AG04450 (cell line): ENCODE results near the gene DMRT2. TPM values are rescaled to one million over a fixed set of nuclear protein-coding genes. Genes with fewer than 3 reads are reported as not detected.

Experiments used
- CTCF ChIA-PET: fragments of 300-600, 350-600 bp; formaldehyde crosslinking; extraction: SDS; loops from one replicate; lab custom pipeline; 2022; ENCODE audit warnings: antibody characterized with exemption, inconsistent platforms; lab: Charles Lee
- POLR2A ChIA-PET: fragments of 350-600 bp; formaldehyde crosslinking; extraction: SDS; loops from one replicate; lab custom pipeline; 2021; ENCODE audit warnings: antibody characterized with exemption, inconsistent platforms; lab: Yijun Ruan, JAX
- DNase-seq: peaks from one replicate; pipeline ENCODE4 v3.0.0-alpha.2; 2011; ENCODE audit warnings: low read depth, low spot score
- H3K27ac ChIP-seq: one replicate; pipeline ENCODE4 v1.5.1; 2012; ENCODE audit warnings: low read depth, low read length, control low read depth
- H3K27me3 ChIP-seq: one replicate; pipeline ENCODE4 v1.6.0; 2012; ENCODE audit warnings: low read length; ENCODE audit not compliant: control insufficient read depth, insufficient read depth
- H3K4me3 ChIP-seq: 2 replicates; pipeline ENCODE4 v1.5.1; 2011; ENCODE audit warnings: mild to moderate bottlenecking, low read depth, low read length, control low read depth
- H3K9me3 ChIP-seq: 2 replicates; pipeline ENCODE4 v1.5.1; 2012; ENCODE audit warnings: low read length; ENCODE audit not compliant: control insufficient read depth, insufficient read depth
- polyA plus RNA-seq: library from polyadenylated mRNA; depleted of rRNA; stranded (reverse); fragments of >200 nt; gene quantifications from 2 replicates; pipeline ENCODE4 v1.2.3, GENCODE V29; 2011
- TF ChIP-seq, protein P1 (sequence below): IDR thresholded peaks from 2 replicates; pipeline ENCODE4 v1.5.1; 2011; ENCODE audit warnings: low read depth, low read length, control low read depth, inconsistent platforms

Gene DMRT2
- polyA plus RNA-seq, 1 experiment: not detected

DNA sequence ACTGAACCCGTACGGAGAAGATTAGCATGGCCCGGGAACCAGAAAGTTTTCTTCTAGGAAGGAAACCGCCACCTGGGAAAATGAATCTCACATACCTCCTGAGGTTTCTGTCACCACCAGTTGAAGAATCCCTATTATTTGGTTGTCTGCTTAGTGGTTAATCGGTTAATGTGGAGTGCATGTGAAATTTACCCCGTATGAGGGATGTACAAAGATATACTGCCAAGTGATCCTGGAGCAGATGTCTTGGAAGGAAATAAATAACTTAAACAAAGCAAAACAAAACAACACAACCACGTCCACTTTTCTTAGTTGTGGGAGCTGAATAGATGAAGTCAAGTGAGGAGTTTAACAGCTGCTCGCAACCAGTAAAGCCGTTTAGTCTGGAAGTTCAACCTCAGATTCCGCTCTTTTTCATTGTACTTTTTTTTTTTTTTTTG, 3.8 kb downstream of the DMRT2 start:
- no peak for DNase-seq
- Histone ChIP-seq H3K9me3 (peaks cover 9% of the 10 kb centered on the region), H3K4me3 (no peak overlapping the region), H3K27me3 (peaks cover 46% of the 10 kb centered on the region), H3K27ac (no peak overlapping the region)
- ChIA-PET CTCF (no interaction called here), POLR2A (no interaction called here)
- TF ChIP-seq, protein P1, sequence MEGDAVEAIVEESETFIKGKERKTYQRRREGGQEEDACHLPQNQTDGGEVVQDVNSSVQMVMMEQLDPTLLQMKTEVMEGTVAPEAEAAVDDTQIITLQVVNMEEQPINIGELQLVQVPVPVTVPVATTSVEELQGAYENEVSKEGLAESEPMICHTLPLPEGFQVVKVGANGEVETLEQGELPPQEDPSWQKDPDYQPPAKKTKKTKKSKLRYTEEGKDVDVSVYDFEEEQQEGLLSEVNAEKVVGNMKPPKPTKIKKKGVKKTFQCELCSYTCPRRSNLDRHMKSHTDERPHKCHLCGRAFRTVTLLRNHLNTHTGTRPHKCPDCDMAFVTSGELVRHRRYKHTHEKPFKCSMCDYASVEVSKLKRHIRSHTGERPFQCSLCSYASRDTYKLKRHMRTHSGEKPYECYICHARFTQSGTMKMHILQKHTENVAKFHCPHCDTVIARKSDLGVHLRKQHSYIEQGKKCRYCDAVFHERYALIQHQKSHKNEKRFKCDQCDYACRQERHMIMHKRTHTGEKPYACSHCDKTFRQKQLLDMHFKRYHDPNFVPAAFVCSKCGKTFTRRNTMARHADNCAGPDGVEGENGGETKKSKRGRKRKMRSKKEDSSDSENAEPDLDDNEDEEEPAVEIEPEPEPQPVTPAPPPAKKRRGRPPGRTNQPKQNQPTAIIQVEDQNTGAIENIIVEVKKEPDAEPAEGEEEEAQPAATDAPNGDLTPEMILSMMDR: no peak

DNA sequence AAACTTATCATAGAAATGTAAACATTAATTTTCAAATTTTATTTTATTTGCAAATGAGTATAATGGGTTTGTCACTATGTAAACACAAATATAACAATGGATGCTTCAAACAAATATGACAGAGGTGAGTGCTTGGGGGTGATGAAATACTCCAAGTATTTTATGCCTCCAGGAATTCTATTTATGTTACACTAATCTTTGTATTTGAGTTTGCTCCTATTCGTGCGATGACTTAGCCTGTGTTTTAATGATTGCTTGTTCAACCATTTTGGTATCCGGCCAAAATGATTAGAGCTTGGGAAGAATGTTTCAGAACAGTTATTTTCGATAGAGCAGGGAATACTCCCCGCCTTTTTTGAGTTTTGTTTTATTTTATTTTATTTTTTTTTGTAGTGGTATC, 5.0 kb downstream of the DMRT2 start:
- Histone ChIP-seq H3K27ac (no peak overlapping the region), H3K27me3 (peaks cover 37% of the 10 kb centered on the region), H3K4me3 (no peak overlapping the region), H3K9me3 (peaks cover 6% of the 10 kb centered on the region)
- ChIA-PET CTCF (no interaction called here), POLR2A (no interaction called here)
- DNase-seq: no peak
- TF ChIP-seq, protein P1: no peak

DNA sequence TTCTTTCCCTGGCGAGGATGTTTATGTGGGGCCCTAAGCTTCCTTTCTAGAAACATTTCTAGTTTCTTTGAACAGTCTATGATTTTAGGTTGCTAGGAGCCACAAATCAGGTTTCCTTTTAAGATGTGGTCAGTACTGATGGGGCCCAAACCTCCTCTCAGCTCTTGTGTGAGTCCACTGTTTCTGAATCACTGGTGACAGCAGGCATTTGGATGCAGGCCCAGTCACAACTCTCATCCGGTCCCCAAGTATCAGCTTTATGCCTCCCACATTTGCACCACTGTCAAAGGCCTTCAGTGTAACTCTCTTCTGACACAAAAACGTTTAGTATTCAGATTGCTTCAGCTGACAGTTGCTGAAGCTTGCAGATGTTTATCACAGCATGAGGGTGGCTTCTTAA, 7.8 kb downstream of the DMRT2 start:
- ChIA-PET POLR2A (no interaction called here), CTCF (no interaction called here)
- Histone ChIP-seq H3K27ac (no peak overlapping the region), H3K4me3 (no peak overlapping the region), H3K27me3 (peaks cover 14% of the 10 kb centered on the region), H3K9me3 (no peaks in the 10 kb centered on the region)
- TF ChIP-seq, protein P1: no peak
- DNase-seq: no peak

DNA sequence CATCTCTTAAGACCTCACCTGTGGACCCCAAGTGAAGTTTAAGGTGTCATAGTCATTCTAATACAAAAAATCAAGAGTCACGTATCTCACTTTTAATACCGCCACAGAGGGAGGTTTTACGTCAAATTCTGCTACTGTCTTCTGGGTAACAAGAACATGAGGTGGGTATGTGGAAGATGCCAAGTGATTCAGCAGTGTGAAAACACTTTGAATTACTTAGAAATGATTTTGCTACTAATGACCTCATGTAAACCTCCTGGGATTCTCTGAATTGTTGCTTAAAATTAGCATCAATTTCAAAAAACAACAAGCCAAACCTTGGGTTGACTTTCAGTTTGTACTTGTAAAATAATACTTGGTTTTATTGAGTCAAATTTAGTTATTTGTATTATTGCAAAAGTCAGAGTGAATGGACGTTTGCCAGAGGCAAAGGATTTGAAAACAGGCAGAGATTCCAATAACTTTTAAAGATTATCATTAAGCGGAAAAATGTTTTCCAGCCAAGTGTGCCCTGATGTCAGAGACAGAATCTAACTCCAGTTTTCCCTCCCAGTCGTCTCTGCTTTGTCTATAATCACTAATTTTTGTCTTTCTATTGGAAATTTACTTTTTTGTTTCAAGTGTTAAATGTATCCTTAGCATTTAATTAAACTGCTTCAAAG, 8.8 kb downstream of the DMRT2 start:
- no peak for DNase-seq
- TF ChIP-seq, protein P1: no peak
- ChIA-PET POLR2A (no interaction called here), CTCF (no interaction called here)
- Histone ChIP-seq H3K4me3 (no peak overlapping the region), H3K27me3 (peaks cover 3% of the 10 kb centered on the region), H3K27ac (no peak overlapping the region), H3K9me3 (no peaks in the 10 kb centered on the region)

DNA sequence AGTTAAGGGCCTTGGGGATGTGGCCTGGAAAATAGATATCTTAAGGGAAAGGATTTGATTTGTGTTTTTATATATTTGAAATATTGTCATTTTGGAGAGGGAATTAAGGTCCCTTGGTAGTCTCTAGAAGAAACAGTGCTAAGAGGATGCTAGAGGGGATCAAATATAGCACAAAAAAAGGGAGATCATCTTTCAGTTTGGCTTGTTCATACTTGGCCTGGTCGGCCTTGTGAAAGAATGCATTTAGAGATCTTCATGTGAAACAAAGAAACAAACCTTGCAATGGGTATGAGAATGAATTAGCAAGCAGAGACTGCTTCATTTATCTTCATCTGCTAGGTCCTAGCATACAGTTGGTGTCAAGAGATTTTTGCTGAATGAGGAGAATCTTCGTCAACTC, 15.0 kb downstream of the DMRT2 start:
- Histone ChIP-seq H3K27me3 (no peaks in the 10 kb centered on the region), H3K9me3 (no peaks in the 10 kb centered on the region), H3K4me3 (no peak overlapping the region), H3K27ac (no peak overlapping the region)
- POLR2A ChIA-PET: no interaction called here
- CTCF ChIA-PET: interaction anchor here (0.6 kb wide), 1 partner anchor 434 kb away, joined by 3 read pairs; no protein-coding TSS in a partner anchor
- no peak for DNase-seq
- TF ChIP-seq, protein P1: no peak
